B cell (primary cell): ENCODE measurements around the gene DOCK8.

Experiments
- CTCF ChIP-seq: fragments of 200-600 bp; IDR thresholded peaks from one replicate; pipeline ENCODE4 v1.8.0; 2022; ENCODE audit warnings: antibody characterized with exemption, mild to moderate bottlenecking
- EZH2 ChIP-seq: IDR thresholded peaks from 2 replicates; pipeline ENCODE4 v1.6.1; 2012; ENCODE audit warnings: borderline replicate concordance, low read depth, mild to moderate bottlenecking, moderate library complexity, low read length; ENCODE audit not compliant: insufficient read depth, poor library complexity, severe bottlenecking

- TF ChIP-seq CTCF (no peak), EZH2 (no peak)
Measured at GRCh38 chr9:371349-371748, 156.7 kb downstream of the DOCK8 start.
